ENCODE measurements around the gene NTSR1.

DNA sequence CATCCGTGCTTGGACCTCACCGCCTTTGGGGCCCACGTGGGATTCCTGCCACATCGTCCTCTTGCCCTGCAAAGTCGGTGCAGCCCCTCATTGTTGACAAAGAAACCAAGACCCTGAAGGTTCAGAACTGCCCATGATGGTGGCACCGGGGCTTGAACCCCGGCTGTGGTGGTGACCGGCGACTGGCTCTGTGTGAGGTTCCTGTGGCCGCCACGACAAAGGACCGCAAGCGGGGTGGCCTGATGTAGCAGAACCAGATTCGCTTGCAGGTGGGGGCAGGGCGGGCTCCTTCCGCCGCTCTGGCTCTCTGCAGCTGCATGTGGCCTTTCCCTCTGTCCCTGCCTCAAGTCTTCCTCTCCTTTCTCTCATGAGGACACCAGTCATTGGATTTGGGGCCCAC, 37.6 kb upstream of the NTSR1 start:
- TF ChIP-seq, protein P1, sequence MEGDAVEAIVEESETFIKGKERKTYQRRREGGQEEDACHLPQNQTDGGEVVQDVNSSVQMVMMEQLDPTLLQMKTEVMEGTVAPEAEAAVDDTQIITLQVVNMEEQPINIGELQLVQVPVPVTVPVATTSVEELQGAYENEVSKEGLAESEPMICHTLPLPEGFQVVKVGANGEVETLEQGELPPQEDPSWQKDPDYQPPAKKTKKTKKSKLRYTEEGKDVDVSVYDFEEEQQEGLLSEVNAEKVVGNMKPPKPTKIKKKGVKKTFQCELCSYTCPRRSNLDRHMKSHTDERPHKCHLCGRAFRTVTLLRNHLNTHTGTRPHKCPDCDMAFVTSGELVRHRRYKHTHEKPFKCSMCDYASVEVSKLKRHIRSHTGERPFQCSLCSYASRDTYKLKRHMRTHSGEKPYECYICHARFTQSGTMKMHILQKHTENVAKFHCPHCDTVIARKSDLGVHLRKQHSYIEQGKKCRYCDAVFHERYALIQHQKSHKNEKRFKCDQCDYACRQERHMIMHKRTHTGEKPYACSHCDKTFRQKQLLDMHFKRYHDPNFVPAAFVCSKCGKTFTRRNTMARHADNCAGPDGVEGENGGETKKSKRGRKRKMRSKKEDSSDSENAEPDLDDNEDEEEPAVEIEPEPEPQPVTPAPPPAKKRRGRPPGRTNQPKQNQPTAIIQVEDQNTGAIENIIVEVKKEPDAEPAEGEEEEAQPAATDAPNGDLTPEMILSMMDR (IDR thresholded peaks at IDR 0.05) = no peak
- no peak for TF ChIP-seq POLR2A (IDR thresholded peaks at IDR 0.05)

Measured in Peyer's patch (tissue), 4 donors.